Measurements from ENCODE around the gene PLXNA2.

The PLXNA2 gene

DNA sequence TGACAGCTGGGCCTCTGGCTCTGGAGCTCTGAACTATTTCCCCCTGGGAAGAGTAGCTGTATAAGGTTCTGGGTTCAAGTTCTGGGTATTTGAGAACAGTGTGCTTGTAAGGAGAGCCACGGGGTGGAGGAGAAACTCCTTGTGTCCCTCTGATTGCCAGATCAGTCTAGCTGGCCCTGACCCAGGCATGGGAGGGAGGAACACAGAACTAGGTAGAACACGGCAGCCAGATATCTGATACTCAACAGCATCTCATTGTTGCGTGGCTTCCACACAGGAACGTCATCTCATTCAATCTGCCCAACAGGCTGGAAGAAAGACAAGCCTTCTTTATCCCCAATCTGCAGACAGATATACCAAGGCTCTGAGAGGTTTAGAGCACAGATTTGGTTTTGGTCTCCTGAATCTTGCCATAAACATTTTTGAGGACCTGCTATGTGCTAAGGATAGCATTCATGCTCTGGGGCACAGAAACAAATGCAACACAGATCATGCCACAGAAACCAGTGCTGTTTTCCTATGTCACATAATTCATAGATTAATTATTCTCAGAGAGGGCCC, 83.8 kb downstream of the PLXNA2 start:
- DNase-seq (ENCODE audit: low spot score): no peak

DNA sequence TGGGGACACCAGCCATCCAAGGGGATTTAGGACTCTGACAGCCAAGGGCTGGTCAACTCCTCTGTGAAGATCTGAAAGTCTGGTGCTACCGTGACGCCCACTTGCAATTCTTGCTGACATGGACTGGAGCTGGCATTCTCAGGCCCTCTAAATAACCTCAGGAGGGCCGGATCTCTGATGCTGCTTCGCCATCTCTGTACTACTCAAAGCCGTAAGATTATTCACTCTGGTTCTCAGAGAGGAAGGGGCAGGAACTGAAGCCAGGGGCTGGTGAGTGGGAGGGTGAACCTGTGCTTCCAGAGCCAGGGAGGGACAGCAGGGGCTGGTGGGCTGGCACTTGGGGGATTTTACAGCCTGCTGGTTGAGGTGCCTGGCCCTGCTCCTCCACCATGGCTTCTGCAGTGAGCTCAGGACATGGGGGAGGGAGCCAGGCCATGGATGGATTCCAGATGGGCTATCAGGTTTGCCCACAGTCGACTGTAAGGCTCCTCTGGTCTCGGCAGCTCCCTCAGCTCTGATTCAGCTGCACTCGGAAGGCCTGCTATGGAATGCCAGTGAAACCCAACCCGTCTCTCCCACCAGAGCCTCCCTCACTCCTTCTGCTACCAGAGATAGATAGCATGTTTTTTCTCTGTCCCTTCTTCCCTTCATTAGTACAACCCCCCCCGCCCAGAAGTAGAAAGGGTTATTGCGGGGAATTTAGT, 84.5 kb downstream of the PLXNA2 start:
- peak; percentile 87 for DNase-seq (ENCODE audit: low spot score)

- DNase-seq (ENCODE audit: low spot score): no peak
Observed at GRCh38 chr1:208158640-208159554, 85.3 kb downstream of the PLXNA2 start.

GRCh38 chr1:208157769-208158168, 86.4 kb downstream of the PLXNA2 start:
- no peak for DNase-seq (ENCODE audit: low spot score)

DNA sequence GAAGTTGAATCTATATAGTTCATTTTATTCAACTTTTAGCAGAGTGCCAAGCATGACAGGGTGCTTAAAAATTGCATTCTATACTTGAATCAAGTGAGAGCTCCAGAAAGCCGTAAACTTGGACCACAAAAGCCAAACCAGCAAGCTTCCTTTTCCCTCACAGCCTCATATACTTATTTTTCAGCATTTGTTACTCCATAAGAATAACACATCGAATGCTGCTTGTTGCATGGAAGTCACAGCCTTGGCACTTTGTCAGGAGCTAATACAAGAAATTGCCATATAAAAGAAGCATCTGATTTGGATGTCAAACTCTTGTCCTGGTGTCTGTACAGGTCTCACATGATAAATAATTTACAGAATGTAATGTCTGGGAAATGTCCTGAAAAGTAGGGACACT, 87.4 kb downstream of the PLXNA2 start:
- no peak for DNase-seq (ENCODE audit: low spot score)

DNA sequence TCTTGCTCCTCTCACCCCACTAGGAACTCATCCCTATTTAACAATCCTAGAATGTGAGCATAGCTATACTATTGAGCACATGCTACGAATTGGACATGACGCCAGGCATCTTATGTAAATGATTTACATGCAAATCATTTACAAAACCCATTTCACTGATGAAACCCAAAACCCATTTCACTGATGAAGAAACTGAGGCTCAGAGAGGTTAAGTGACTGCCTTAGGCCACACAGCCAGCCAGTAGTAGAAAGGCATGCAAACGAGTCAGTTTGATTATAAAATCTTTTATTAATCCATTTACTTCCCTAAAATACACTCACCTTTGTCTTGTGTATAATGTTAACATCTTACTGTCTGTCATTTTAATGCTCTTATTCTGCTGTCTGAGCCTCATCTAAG, 87.9 kb downstream of the PLXNA2 start:
- no peak for DNase-seq (ENCODE audit: low spot score)

- DNase-seq (ENCODE audit: low spot score): no peak
Observed at GRCh38 chr1:208154679-208155642, 89.2 kb downstream of the PLXNA2 start.

- DNase-seq (ENCODE audit: low spot score): no peak
Observed at GRCh38 chr1:208154040-208154439, 90.1 kb downstream of the PLXNA2 start.

DNA sequence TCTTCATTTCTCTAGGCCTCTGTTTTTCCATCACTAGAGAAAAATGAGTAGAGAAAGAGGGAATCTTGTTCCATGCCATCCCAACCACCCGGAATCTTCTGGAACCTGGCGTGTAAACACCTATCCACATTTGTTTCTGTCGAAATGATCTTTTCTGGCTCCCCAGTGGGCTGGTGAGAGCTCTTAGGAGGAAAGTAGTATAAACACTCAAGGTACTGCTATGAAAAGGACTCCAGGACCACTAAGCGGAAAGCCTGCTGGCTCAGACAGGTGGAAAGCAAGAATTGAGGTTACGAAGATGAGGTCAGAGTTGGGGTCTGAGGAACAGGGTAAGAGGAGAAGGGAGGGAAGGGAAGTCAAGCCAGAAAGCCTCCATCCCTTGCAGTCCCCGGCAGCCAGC, 90.8 kb downstream of the PLXNA2 start:
- DNase-seq (ENCODE audit: low spot score): no peak

DNA sequence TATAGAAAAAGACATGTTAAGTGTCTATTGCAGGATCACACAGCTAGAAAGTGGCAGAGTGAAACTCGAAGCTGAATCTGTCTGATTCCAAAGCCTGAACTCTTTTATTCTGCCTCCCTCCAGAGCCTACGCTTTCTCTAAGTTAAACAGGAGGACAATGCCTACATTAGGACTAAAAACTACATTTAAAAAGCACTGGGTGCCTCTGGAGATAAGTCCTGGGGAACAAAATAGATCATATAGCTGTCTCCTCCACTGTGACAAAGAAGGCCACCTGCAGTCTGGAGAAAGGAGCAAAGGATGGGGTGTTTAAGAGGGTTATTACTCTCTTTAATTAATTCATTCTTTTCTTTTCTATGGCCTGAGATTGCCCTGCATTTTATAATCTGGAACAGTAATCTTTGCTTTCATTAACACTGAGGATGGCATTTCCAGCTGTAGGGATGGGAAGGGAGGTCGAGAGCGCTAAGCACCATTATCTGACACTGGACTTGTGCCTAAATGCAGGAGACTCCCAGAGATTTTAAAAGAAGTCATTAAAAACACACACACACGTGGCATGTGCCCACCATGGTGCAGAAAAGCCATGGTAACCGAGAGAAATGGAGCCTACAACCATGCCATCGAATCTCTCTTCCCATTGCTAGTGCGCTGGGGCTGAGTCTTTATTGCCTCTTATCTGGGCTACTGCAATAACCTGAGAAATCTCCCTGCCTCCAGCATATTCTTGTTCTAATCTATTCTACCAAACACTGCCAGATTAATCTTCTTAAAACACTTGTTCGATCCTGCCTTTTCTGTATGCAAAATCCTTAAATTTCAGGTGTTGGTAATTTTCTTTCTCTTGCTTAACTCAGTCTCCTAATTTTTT, 92.2 kb downstream of the PLXNA2 start:
- DNase-seq (ENCODE audit: low spot score): no peak

- DNase-seq (ENCODE audit: low spot score): no peak
Observed at GRCh38 chr1:208150833-208151458, 93.2 kb downstream of the PLXNA2 start.

DNA sequence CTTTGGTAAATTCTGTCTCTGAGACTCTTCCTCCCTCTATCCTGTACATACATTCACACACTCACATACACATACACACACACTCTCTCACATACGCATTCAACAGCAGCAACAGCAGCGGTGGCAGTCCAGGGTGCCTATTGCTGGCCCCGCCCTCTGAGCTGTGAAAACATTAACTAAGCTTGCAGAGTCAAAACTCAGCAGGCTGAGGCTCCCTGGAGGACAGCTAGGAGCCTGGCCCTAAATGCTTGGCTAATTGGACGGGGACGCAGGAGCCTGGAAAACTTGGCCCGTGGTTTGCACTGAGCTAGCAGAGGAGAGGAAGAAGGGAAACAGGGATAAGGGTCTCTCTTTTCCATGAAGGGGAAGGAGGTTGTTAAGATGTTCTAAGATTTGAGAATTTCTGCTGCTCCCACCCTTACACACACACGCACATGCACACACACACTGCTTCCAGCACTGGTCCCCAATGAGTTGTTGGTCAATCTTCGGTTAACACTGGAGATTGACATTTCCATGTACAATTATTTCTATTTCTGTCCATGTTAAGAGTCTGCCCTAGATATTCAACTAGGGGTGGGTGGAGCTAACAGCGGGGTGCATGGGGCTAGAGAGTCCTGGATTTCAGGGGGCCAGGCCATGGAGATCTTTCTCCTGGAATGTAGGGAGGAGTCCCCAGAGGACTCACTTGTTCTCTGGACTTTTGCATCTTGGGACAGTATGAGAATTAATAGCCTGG, 94.2 kb downstream of the PLXNA2 start:
- no peak for DNase-seq (ENCODE audit: low spot score)

DNA sequence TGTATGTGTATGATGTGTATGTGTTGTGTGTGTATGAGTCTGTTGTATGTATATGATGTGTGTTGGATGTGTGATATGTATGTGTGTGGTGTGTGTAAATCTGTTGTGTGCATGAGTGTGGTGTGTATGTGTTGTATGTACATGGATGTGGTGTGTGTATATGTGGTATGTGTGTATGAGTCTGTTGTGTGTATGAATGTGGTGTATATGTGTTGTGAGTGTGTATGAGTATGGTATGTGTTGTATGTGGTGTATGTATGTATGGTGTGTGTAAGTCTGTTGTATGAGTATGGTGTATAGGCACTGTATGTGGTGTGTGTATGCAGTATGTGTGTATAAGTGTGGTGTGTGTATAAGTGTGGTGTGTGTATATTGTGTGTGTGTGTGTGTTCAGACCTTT, 95.0 kb downstream of the PLXNA2 start:
- no peak for DNase-seq (ENCODE audit: low spot score)

- DNase-seq (ENCODE audit: low spot score): no peak
Observed at GRCh38 chr1:208148380-208148779, 95.8 kb downstream of the PLXNA2 start.

- no peak for DNase-seq (ENCODE audit: low spot score)
Observed at GRCh38 chr1:208146650-208147049, 97.5 kb downstream of the PLXNA2 start.

DNA sequence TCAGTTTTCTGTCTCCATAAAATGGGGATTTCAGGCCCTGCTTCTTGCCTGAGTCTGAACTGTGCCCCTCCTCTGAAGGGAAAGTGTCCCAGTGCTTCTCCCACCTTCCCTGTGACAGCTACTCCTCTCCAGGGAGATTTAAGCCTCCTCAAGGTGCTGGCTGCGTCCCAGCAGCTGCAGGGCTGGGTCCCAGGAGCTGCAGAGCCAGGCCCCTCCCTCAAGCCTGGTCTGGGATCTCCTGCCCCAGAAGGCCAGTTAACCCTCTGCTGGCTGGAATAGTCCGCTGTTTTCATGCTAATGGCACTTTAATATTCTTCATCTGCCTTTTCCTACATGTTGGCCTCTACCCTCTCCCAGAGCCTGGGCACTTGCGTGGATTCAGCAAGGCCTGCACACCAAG, 99.0 kb downstream of the PLXNA2 start:
- DNase-seq (ENCODE audit: low spot score): no peak

GRCh38 chr1:208142590-208143382, 101.4 kb downstream of the PLXNA2 start:
- no peak for DNase-seq (ENCODE audit: low spot score)

GRCh38 chr1:208141610-208142192, 102.5 kb downstream of the PLXNA2 start:
- DNase-seq (ENCODE audit: low spot score): no peak

All from AG08396 (cell line).